ENCODE measurements around the gene NRIP3. TPM values are rescaled to one million over a fixed set of nuclear protein-coding genes. Genes with fewer than 3 reads are reported as not detected.

NRIP3 gene
- total and polyA plus RNA-seq, 2 of the 13 experiments (the other 11 are each of a cell fraction or from before 2014, with no cell fraction given), result 0.04 to 0.07 TPM

GRCh38 chr11:8964324-8965320, 39.2 kb downstream of the NRIP3 start, which contains the start of gene TMEM9B (continued):
- TF ChIP-seq STAT6 (CRISPR knock-in tag; IDR thresholded peaks at IDR 0.05; ENCODE audit: borderline replicate concordance) (peak; percentile 78; the same call in 1 of the 2 replicates), POLR2A (IDR thresholded peaks at IDR 0.05; ENCODE audit: insufficient read depth in 1 of 2, low read depth in 2 of 2, low read length in 2 of 2) (peak; percentile 76 to 92), MTA3 (CRISPR knock-in tag; IDR thresholded peaks at IDR 0.05) (no peak), DPF2 (CRISPR knock-in tag; IDR thresholded peaks at IDR 0.05; ENCODE audit: borderline replicate concordance, low read depth) (no peak), ZNF414 (CRISPR knock-in tag; IDR thresholded peaks at IDR 0.05) (0 out of 2 replicates have a peak, but pooled peaks have one; percentile 52), ZNF782 (CRISPR knock-in tag; IDR thresholded peaks at IDR 0.05; ENCODE audit: borderline replicate concordance) (0 out of 2 replicates have a peak, but pooled peaks have one; percentile 6), NRL (CRISPR knock-in tag; IDR thresholded peaks at IDR 0.05; ENCODE audit: borderline replicate concordance) (no peak), REXO4 (CRISPR knock-in tag; IDR thresholded peaks at IDR 0.05; ENCODE audit: borderline replicate concordance) (no peak), HNRNPK (IDR thresholded peaks at IDR 0.05; ENCODE audit: low read depth, low read length, poor library complexity, severe bottlenecking) (peak; percentile 24), ZNF790 (CRISPR knock-in tag; IDR thresholded peaks at IDR 0.05; ENCODE audit: borderline replicate concordance) (no peak; the same call in 1 of the 2 replicates), RFX1 (IDR thresholded peaks at IDR 0.05) (no peak; the same call in 1 of the 2 replicates), GATAD1 (CRISPR knock-in tag; IDR thresholded peaks at IDR 0.05) (peak; percentile 95), WIZ (CRISPR knock-in tag; IDR thresholded peaks at IDR 0.05) (no peak; the same call in 1 of the 2 replicates), KIAA2018 (CRISPR knock-in tag; IDR thresholded peaks at IDR 0.05; ENCODE audit: borderline replicate concordance) (no peak), HIVEP1 (CRISPR knock-in tag; IDR thresholded peaks at IDR 0.05) (0 out of 2 replicates have a peak, but pooled peaks have one; percentile 9), ZNF7 (CRISPR knock-in tag; IDR thresholded peaks at IDR 0.05) (no peak)
